K562 (cell line): ENCODE results near the gene PDE11A. TPM values are rescaled to one million over a fixed set of nuclear protein-coding genes. Genes with fewer than 3 reads are reported as not detected.

Experiments used
- ATAC-seq: fragments of 200-7000 bp; cut with Tn5 transposase; 3 replicates; pipeline ENCODE4 v1.9.1; 2020; ENCODE audit warnings: moderate library complexity
- BruUV-seq: library from RNA; stranded (reverse); fragments of 400-500 nt; replicated peaks from 2 replicates; lab custom pipeline; 2021; lab: Mats Ljungman, UMichigan
- CTCF ChIA-PET: fragments of 300-600 bp; formaldehyde crosslinking; extraction: SDS; loops from one replicate; lab custom pipeline; 2021; ENCODE audit warnings: low intra/inter-chr PET ratio; lab: Yijun Ruan, JAX
- POLR2A ChIA-PET: fragments of 300-600, 350-650 bp; sonication (Branson Sonifier 250); formaldehyde crosslinking; extraction: SDS; loops from one replicate; lab custom pipeline; 2021; ENCODE audit warnings: antibody characterized with exemption, inconsistent platforms; lab: Yijun Ruan, JAX
- DNase-seq, 4 experiments: peaks; one replicate each; pipeline versions ENCODE4 v3.0.0 to v3.0.0-alpha.2; 2011 to 2018; ENCODE audit warnings: low spot score in 3 of 4, mixed read lengths in 3 of 4; ENCODE audit errors: extremely low read depth in 1 of 4
- FAIRE-seq: peaks from 2 replicates; lab custom pipeline; 2011; peaks lifted over from hg19 to GRCh38; lab: Jason Lieb, UNC
- H2AFZ ChIP-seq: 2 replicates; pipeline ENCODE4 v1.6.0; 2011; ENCODE audit warnings: low read depth, low read length, control low read depth, inconsistent platforms
- H3K27ac ChIP-seq: fragments of 200-600 bp; 3 replicates; pipeline ENCODE4 v1.8.0; 2011; ENCODE audit warnings: low read depth, mild to moderate bottlenecking, control low read depth, inconsistent platforms, low read length, moderate library complexity, mixed read lengths; ENCODE audit errors: extremely low read depth
- H3K27me3 ChIP-seq, 2 experiments: fragments of 300-600 bp in 1 of 2; 2 replicates in 1 of 2; 3 replicates in 1 of 2; pipeline versions ENCODE4 v1.6.0 to v1.8.0; 2011; ENCODE audit warnings: inconsistent platforms in 2 of 2, low read length in 2 of 2, mild to moderate bottlenecking in 1 of 2, mixed read lengths in 1 of 2, moderate library complexity in 1 of 2; ENCODE audit not compliant: control insufficient read depth in 2 of 2, insufficient read depth in 2 of 2
- H3K36me3 ChIP-seq: fragments of 300-600 bp; 3 replicates; pipeline ENCODE4 v1.8.0; 2011; ENCODE audit warnings: mild to moderate bottlenecking, low read length, inconsistent platforms; ENCODE audit not compliant: control insufficient read depth, insufficient read depth
- H3K4me1 ChIP-seq, 2 experiments: fragments of 200-600 bp in 1 of 2; replicated peaks in 1 of 2; 2 replicates in 1 of 2; 3 replicates in 1 of 2; pipeline versions ENCODE4 v1.5.1 to v1.8.0; 2011; ENCODE audit warnings: inconsistent platforms in 2 of 2, low read length in 2 of 2, mild to moderate bottlenecking in 1 of 2, mixed read lengths in 1 of 2, moderate library complexity in 1 of 2; ENCODE audit not compliant: control insufficient read depth in 2 of 2, insufficient read depth in 2 of 2
- H3K4me2 ChIP-seq: 2 replicates; pipeline ENCODE4 v1.6.1; 2011; ENCODE audit warnings: low read length, control low read depth, inconsistent platforms, mixed read lengths; ENCODE audit not compliant: insufficient read depth
- H3K4me3 ChIP-seq: fragments of 200-600 bp; sonication (generic), shearing (Covaris generic); 2 replicates; pipeline ENCODE4 v1.5.1; 2016; ENCODE audit warnings: control low read depth, inconsistent platforms
- H3K79me2 ChIP-seq: fragments of 200-600 bp; 3 replicates; pipeline ENCODE4 v1.8.0; 2011; ENCODE audit warnings: low read length, inconsistent platforms; ENCODE audit not compliant: control insufficient read depth, insufficient read depth
- H3K9ac ChIP-seq, 2 experiments: 2 replicates each; pipeline versions ENCODE4 v1.6.0 to v1.6.1; 2011; ENCODE audit warnings: low read depth in 2 of 2, low read length in 2 of 2, control low read depth in 1 of 2, inconsistent platforms in 1 of 2, mild to moderate bottlenecking in 1 of 2, mixed read lengths in 1 of 2; ENCODE audit not compliant: insufficient read depth in 1 of 2
- H3K9me1 ChIP-seq: one replicate; pipeline ENCODE4 v1.6.0; 2011; ENCODE audit warnings: inconsistent platforms, mild to moderate bottlenecking, low read length, moderate library complexity; ENCODE audit not compliant: control insufficient read depth, insufficient read depth
- H3K9me3 ChIP-seq: replicated peaks from 2 replicates; pipeline ENCODE4 v1.5.1; 2011; ENCODE audit warnings: low read depth, low read length, inconsistent platforms; ENCODE audit not compliant: control insufficient read depth, insufficient read depth
- H4K20me1 ChIP-seq: replicated peaks from 2 replicates; pipeline ENCODE4 v1.6.1; 2011; ENCODE audit warnings: low read length, inconsistent platforms, mixed read lengths; ENCODE audit not compliant: control insufficient read depth, insufficient read depth
- ASH1L ChIP-seq: fragments of 450-650 bp; IDR thresholded peaks from 2 replicates; pipeline ENCODE4 v1.6.1; 2018; ENCODE audit warnings: borderline replicate concordance, mild to moderate bottlenecking, low read depth; ENCODE audit not compliant: partially characterized antibody
- BCOR ChIP-seq: fragments of 450-650 bp; IDR thresholded peaks from 2 replicates; pipeline ENCODE4 v1.6.1; 2016
- BRD4 ChIP-seq: fragments of 200-600 bp; sonication (generic); IDR thresholded peaks from 2 replicates; pipeline ENCODE4 v1.6.1; 2017; ENCODE audit warnings: inconsistent platforms
- C11orf30 ChIP-seq: fragments of 450-650 bp; IDR thresholded peaks from 2 replicates; pipeline ENCODE4 v1.6.1; 2016; ENCODE audit warnings: low read depth, mild to moderate bottlenecking
- CBX3 ChIP-seq, 2 experiments: IDR thresholded peaks; 1 replicate in 1 of 2; 2 replicates in 1 of 2; pipeline ENCODE4 v1.6.1; 2012; ENCODE audit warnings: inconsistent platforms in 2 of 2, low read length in 2 of 2, borderline replicate concordance in 1 of 2, control low read depth in 1 of 2
- ETV5 ChIP-seq: sonication (generic); formaldehyde crosslinking; IDR thresholded peaks from 2 replicates; pipeline ENCODE4 v1.4.0; 2020; ENCODE audit warnings: low read depth, mild to moderate bottlenecking, missing genetic modification reagents
- GATA2 ChIP-seq: sonication (generic); formaldehyde crosslinking; IDR thresholded peaks from 2 replicates; pipeline ENCODE4 v1.4.0; 2020; ENCODE audit warnings: mild to moderate bottlenecking, missing genetic modification reagents
- HBP1 ChIP-seq: fragments of 450-650 bp; formaldehyde crosslinking; IDR thresholded peaks from 2 replicates; pipeline ENCODE4 v1.4.0; 2022; ENCODE audit warnings: missing genetic modification characterization
- HINFP ChIP-seq: fragments of 450-650 bp; conservative IDR thresholded peaks from 2 replicates; pipeline ENCODE4 v1.6.1; 2016; ENCODE audit warnings: missing genetic modification characterization, low read depth, mild to moderate bottlenecking, control low read depth, missing compliant biosample characterization
- IRF2 ChIP-seq: sonication (generic); formaldehyde crosslinking; IDR thresholded peaks from 2 replicates; pipeline ENCODE4 v1.8.1; 2022; ENCODE audit warnings: mild to moderate bottlenecking, missing genetic modification reagents
- MAFG ChIP-seq: fragments of 450-650 bp; conservative IDR thresholded peaks from 2 replicates; pipeline ENCODE4 v1.6.1; 2016; ENCODE audit warnings: missing genetic modification characterization, missing compliant biosample characterization
- NR1H2 ChIP-seq: sonication (generic); formaldehyde crosslinking; IDR thresholded peaks from 2 replicates; pipeline ENCODE4 v1.4.0; 2020; ENCODE audit warnings: mild to moderate bottlenecking, missing genetic modification reagents
- PYGO2 ChIP-seq: fragments of 450-650 bp; IDR thresholded peaks from 2 replicates; pipeline ENCODE4 v1.6.1; 2016; ENCODE audit warnings: mild to moderate bottlenecking, missing genetic modification characterization, moderate library complexity, missing compliant biosample characterization
- RUNX1 ChIP-seq: sonication (generic); IDR thresholded peaks from 2 replicates; pipeline ENCODE4 v1.6.1; 2016; ENCODE audit warnings: antibody characterized with exemption, low read depth
- SRF ChIP-seq, 2 experiments: fragments of 250-450, 450-650 bp in 1 of 2; sonication (Bioruptor Pico) in 1 of 2; sonication (generic) in 1 of 2; formaldehyde crosslinking; IDR thresholded peaks; 2 replicates each; pipeline versions ENCODE4 v1.5.0 to v1.5.1; 2020 to 2022; ENCODE audit warnings: mild to moderate bottlenecking in 1 of 2, missing genetic modification reagents in 1 of 2
- TRIM28 ChIP-seq: fragments of 450-650 bp; IDR thresholded peaks from 2 replicates; pipeline ENCODE4 v1.6.1; 2017
- ZBTB1 ChIP-seq: sonication (generic); formaldehyde crosslinking; IDR thresholded peaks from 2 replicates; pipeline ENCODE4 v1.8.1; 2023; ENCODE audit warnings: missing genetic modification reagents, low read depth, mild to moderate bottlenecking, borderline replicate concordance
- ZC3H8 ChIP-seq: fragments of 450-650 bp; IDR thresholded peaks from 2 replicates; pipeline ENCODE4 v1.6.1; 2017
- ZFP36 ChIP-seq: fragments of 150-350 bp; IDR thresholded peaks from 2 replicates; pipeline ENCODE4 v1.6.1; 2018; ENCODE audit warnings: low read length, low read depth; ENCODE audit not compliant: partially characterized antibody
- ZNF316 ChIP-seq: fragments of 450-650 bp; IDR thresholded peaks from 2 replicates; pipeline ENCODE4 v1.6.1; 2016
- ZNF644 ChIP-seq: fragments of 200-800 bp; sonication (Bioruptor generic); IDR thresholded peaks from 2 replicates; pipeline ENCODE4 v1.6.1; 2016; ENCODE audit warnings: low read depth, missing genetic modification characterization, missing compliant biosample characterization
- ZNF766 ChIP-seq: fragments of 200-800 bp; sonication (Bioruptor generic); conservative IDR thresholded peaks from 2 replicates; pipeline ENCODE4 v1.6.1; 2016; ENCODE audit warnings: missing genetic modification characterization, missing compliant biosample characterization
- WGBS: fragments of 100-300 bp; shearing (Covaris generic); methylation state at CpG from one replicate; pipeline ENCODE4 v1.1.6; 2016; ENCODE audit warnings: low coverage, mixed read lengths; ENCODE audit not compliant: insufficient coverage; ENCODE audit errors: missing lambda C conversion rate; 5-methylcytosine and 5-hydroxymethylcytosine counted together
- in situ Hi-C: fragments of 300-500 bp; cut with MboI; formaldehyde crosslinking; loops from 4 replicates; pipeline ENCODE4 v1.15.0; 2018; ENCODE audit warnings: inconsistent platforms, mixed read lengths
- intact Hi-C: fragments of 100-400 bp; cut with micrococcal nuclease; formaldehyde crosslinking; loops from 2 replicates; pipeline ENCODE4 v1.14.2; 2022
- polyA plus RNA-seq, 8 experiments: library from polyadenylated mRNA; depleted of rRNA in 4 of 8; stranded (reverse) in 5 of 8; unstranded in 3 of 8; fragments of >200 nt; fragmentation: Nextera tagmentation in 2 of 8; fragmentation: Illumina TruSeq in 1 of 8; extraction: Ambion mirVana in 2 of 8; extraction: Trizol in 1 of 8; gene quantifications; 2 replicates each; pipeline versions ENCODE4 v1.2.1 to v1.2.3, GENCODE V29; 2011 to 2014; ENCODE audit warnings: inconsistent platforms in 1 of 8, missing spikeins in 1 of 8
- total RNA-seq, 7 experiments: library from RNA; depleted of rRNA in 6 of 7; stranded (reverse); fragments of >200 nt in 6 of 7; fragmentation: Illumina TruSeq in 2 of 7; extraction: Trizol in 2 of 7; gene quantifications; 2 replicates each; pipeline versions ENCODE4 v1.2.1 to v1.2.3, GENCODE V29; 2011 to 2021; ENCODE audit warnings: low replicate concordance in 1 of 7

The PDE11A gene
- total and polyA plus RNA-seq, 9 of the 15 experiments (the other 6 are each of a cell fraction or from before 2014, with no cell fraction given): 3.2 to 22.1 (median 5.7) TPM

DNA sequence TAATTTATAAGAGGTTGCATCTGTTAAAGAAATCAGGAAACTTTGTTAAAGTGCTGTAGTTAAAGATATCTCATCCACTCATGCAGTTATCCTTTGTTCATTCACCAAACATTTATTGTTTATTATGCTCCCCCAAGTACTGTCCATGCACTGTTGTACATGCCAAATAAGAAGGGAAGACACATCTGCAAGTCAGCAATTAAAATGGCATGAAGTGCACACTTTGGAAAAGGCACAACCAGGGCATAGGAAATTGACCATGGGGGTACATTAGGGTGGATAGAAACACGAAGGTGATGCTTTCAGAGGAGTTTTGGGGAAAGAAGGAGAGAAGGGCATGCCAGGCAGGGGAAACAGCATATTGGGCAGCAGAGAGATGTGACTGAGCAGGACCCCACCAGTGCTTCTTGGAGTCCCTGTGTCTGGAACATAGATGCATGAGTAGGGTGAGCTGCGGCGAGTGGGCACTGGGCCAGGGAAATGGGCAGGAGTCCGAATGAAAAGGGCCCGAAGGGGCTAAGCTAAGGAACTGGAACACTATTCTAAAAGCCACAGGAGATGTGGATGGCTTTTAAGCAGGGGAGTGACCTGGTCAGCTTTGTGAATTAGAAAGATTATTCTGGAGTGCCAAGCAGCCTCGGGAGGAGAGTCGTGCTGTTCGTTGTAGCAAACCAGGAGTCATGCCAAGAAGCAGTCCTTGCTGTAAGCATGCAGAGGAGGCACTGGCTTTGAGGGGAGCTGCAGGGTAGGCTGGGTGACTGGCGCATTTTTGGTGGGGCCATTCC is 363.7 kb downstream of the PDE11A start:
- in situ Hi-C loops: no loop called here
- WGBS: 13% methylated on average over 9 of the region's 9 CpGs
- FAIRE-seq: no peak
- TF ChIP-seq ZNF316: peak; percentile 86
- no peak for TF ChIP-seq BRD4
- TF ChIP-seq ETV5 (CRISPR knock-in tag): no peak
- TF ChIP-seq TRIM28: no peak
- 0 out of 2 replicates have a peak, but pooled peaks have one; percentile 12 for TF ChIP-seq NR1H2 (CRISPR knock-in tag)
- peak; percentile 76 for TF ChIP-seq C11orf30
- no peak for TF ChIP-seq SRF (CRISPR knock-in tag; IDR thresholded peaks at IDR 0.05)
- no peak for TF ChIP-seq ZFP36
- no peak for TF ChIP-seq ZNF644 (tag)
- no peak for TF ChIP-seq ASH1L
- TF ChIP-seq BCOR: no peak
- no peak for TF ChIP-seq HINFP (tag)
- no peak for TF ChIP-seq HBP1 (CRISPR knock-in tag)
- TF ChIP-seq RUNX1: no peak
- TF ChIP-seq ZNF766 (CRISPR knock-in tag): no peak
- TF ChIP-seq GATA2 (CRISPR knock-in tag): no peak
- no peak for TF ChIP-seq ZC3H8
- TF ChIP-seq IRF2 (CRISPR knock-in tag): no peak
- TF ChIP-seq PYGO2 (tag): no peak
- TF ChIP-seq ZBTB1 (CRISPR knock-in tag): no peak
- TF ChIP-seq CBX3 (IDR thresholded peaks at IDR 0.05; ENCODE audit: borderline replicate concordance in 1 of 2, low read length in 2 of 2): no peak
- TF ChIP-seq MAFG (tag): peak; percentile 70

More for the DNA sequence above, 363.7 kb downstream of the PDE11A start:
- Histone ChIP-seq H3K9me3 (no peaks in the 10 kb centered on the region), H2AFZ (no peak overlapping the region), H4K20me1 (peaks cover 3% of the 10 kb centered on the region; the same call in 1 of the 2 replicates), H3K9ac (no peak overlapping the region), H3K4me1 (peaks cover 0 to 18% of the 10 kb centered on the region in 2 experiments; a peak in 3 of 5 replicates), H3K9me1 (no peaks in the 10 kb centered on the region), H3K4me3 (no peak overlapping the region), H3K27me3 (peaks cover 2 to 9% of the 10 kb centered on the region in 2 experiments; a peak in 1 of 5 replicates), H3K27ac (no peak overlapping the region), H3K4me2 (no peak overlapping the region), H3K36me3 (no peaks in the 10 kb centered on the region), H3K79me2 (no peaks in the 10 kb centered on the region)
- ChIA-PET CTCF (no interaction called here), POLR2A (interaction anchor here (0.6 to 1.5 kb wide), 4 partner anchors 12 to 46 kb away, joined by 3 to 5 read pairs (median 4); no protein-coding TSS in a partner anchor)
- intact Hi-C loops: no loop called here
- no peak; the same call in 2 of the 3 replicates for ATAC-seq
- no peak for DNase-seq
- BruUV-seq: no TSS peak
